GM19438 (cell line): ENCODE measurements around the gene PEAK3.

ENCODE experiments used
- ATAC-seq: cut with Tn5 transposase; IDR thresholded peaks from one replicate; pipeline ENCODE4 v1.9.1; 2021; ENCODE audit warnings: low read depth; ENCODE audit not compliant: unreplicated experiment

PEAK3 gene

GRCh38 chr19:2228157-2229030 lies 53.6 kb downstream of the PEAK3 start:
- no peak for ATAC-seq

- ATAC-seq = peak; percentile 43
Observed at GRCh38 chr19:2227415-2228156, 54.4 kb downstream of the PEAK3 start.

- ATAC-seq = no peak
Observed at GRCh38 chr19:2226840-2227360, 55.1 kb downstream of the PEAK3 start.

- ATAC-seq = no peak
Observed at GRCh38 chr19:2226051-2226839, 55.7 kb downstream of the PEAK3 start.

GRCh38 chr19:2225415-2226050 lies 56.4 kb downstream of the PEAK3 start:
- ATAC-seq = no peak

GRCh38 chr19:2224754-2225349 lies 57.1 kb downstream of the PEAK3 start:
- no peak for ATAC-seq
